HEK293 (cell line): ENCODE data around the gene NUDT16L1.

Experiments used
- CTCF ChIA-PET: fragments of 350-600 bp; formaldehyde crosslinking; extraction: SDS; loops from one replicate; lab custom pipeline; 2021; ENCODE audit warnings: antibody characterized with exemption; lab: Yijun Ruan, JAX
- POLR2A ChIA-PET: fragments of 300-600 bp; formaldehyde crosslinking; extraction: SDS; loops from one replicate; lab custom pipeline; 2020; ENCODE audit warnings: antibody characterized with exemption, inconsistent platforms; lab: Yijun Ruan, JAX
- H3K27ac ChIP-seq: fragments of 200-500 bp; sonication (Bioruptor generic); 2 replicates; pipeline ENCODE4 v1.5.1; 2014; ENCODE audit warnings: low read depth, low read length, control low read depth, inconsistent platforms; ENCODE audit errors: extremely low read depth
- H3K36me3 ChIP-seq, 2 experiments: fragments of 200-500 bp in 1 of 2; sonication (Bioruptor generic) in 1 of 2; 1 replicate in 1 of 2; 2 replicates in 1 of 2; pipeline ENCODE4 v1.5.1; 2014 to 2017; ENCODE audit warnings: inconsistent platforms in 2 of 2, low read length in 2 of 2; ENCODE audit not compliant: control insufficient read depth in 2 of 2, insufficient read depth in 1 of 2
- H3K4me1 ChIP-seq: fragments of 200-500 bp; sonication (Bioruptor generic); 2 replicates; pipeline ENCODE4 v1.5.1; 2014; ENCODE audit warnings: mild to moderate bottlenecking, low read length, inconsistent platforms; ENCODE audit not compliant: control insufficient read depth, insufficient read depth
- H3K4me3 ChIP-seq: 2 replicates; pipeline ENCODE4 v1.5.1; 2011; ENCODE audit warnings: low read depth, mild to moderate bottlenecking, control low read depth, low read length, moderate library complexity
- H3K9me3 ChIP-seq: fragments of 200-500 bp; sonication (Bioruptor generic); 2 replicates; pipeline ENCODE4 v1.5.1; 2014; ENCODE audit warnings: low read depth, low read length, inconsistent platforms; ENCODE audit not compliant: control insufficient read depth, insufficient read depth
- BCL11A ChIP-seq: fragments of 450-650 bp; formaldehyde crosslinking; IDR thresholded peaks from 2 replicates; pipeline ENCODE4 v1.5.1; 2016; ENCODE audit warnings: low read depth, missing biosample characterization, missing genetic modification characterization
- GFI1B ChIP-seq: fragments of 450-650 bp; formaldehyde crosslinking; IDR thresholded peaks from 2 replicates; pipeline ENCODE4 v1.5.1; 2016; ENCODE audit warnings: missing biosample characterization, missing genetic modification characterization
- GLIS2 ChIP-seq: fragments of 450-650 bp; formaldehyde crosslinking; IDR thresholded peaks from 2 replicates; pipeline ENCODE4 v1.5.1; 2016; ENCODE audit warnings: missing biosample characterization, missing genetic modification characterization
- HOXD13 ChIP-seq: sonication (generic); formaldehyde crosslinking; IDR thresholded peaks from 2 replicates; pipeline ENCODE4 v1.8.0; 2022; ENCODE audit warnings: missing genetic modification reagents, borderline replicate concordance
- KLF16 ChIP-seq: fragments of 450-650 bp; formaldehyde crosslinking; IDR thresholded peaks from 2 replicates; pipeline ENCODE4 v1.5.1; 2017; ENCODE audit warnings: missing biosample characterization, missing genetic modification characterization
- MEIS1 ChIP-seq: sonication (generic); formaldehyde crosslinking; IDR thresholded peaks from 2 replicates; pipeline ENCODE4 v1.8.1; 2022; ENCODE audit warnings: missing genetic modification reagents, mild to moderate bottlenecking, borderline replicate concordance
- YY1 ChIP-seq: fragments of 450-650 bp; formaldehyde crosslinking; IDR thresholded peaks from 2 replicates; pipeline ENCODE4 v1.5.1; 2018; ENCODE audit warnings: missing biosample characterization, missing genetic modification characterization
- ZBTB1 ChIP-seq: fragments of 450-650 bp; formaldehyde crosslinking; IDR thresholded peaks from 2 replicates; pipeline ENCODE4 v1.5.1; 2016; ENCODE audit warnings: missing biosample characterization, missing genetic modification characterization
- ZNF121 ChIP-seq: fragments of 450-650 bp; formaldehyde crosslinking; IDR thresholded peaks from 2 replicates; pipeline ENCODE4 v1.5.1; 2016; ENCODE audit warnings: missing biosample characterization, missing genetic modification characterization
- ZNF138 ChIP-seq: fragments of 450-650 bp; formaldehyde crosslinking; IDR thresholded peaks from 2 replicates; pipeline ENCODE4 v1.5.1; 2016; ENCODE audit warnings: missing biosample characterization, missing genetic modification characterization, borderline replicate concordance
- ZNF140 ChIP-seq: fragments of 450-650 bp; formaldehyde crosslinking; IDR thresholded peaks from 2 replicates; pipeline ENCODE4 v1.5.1; 2016; ENCODE audit warnings: missing biosample characterization, missing genetic modification characterization
- ZNF394 ChIP-seq: fragments of 450-650 bp; formaldehyde crosslinking; IDR thresholded peaks from 2 replicates; pipeline ENCODE4 v1.5.1; 2016; ENCODE audit warnings: missing biosample characterization, missing genetic modification characterization, mild to moderate bottlenecking, moderate library complexity, borderline replicate concordance
- ZNF561 ChIP-seq: fragments of 450-650 bp; IDR thresholded peaks from 2 replicates; pipeline ENCODE4 v1.5.1; 2018; ENCODE audit warnings: missing biosample characterization, missing genetic modification characterization, borderline replicate concordance
- ZNF600 ChIP-seq: fragments of 450-650 bp; formaldehyde crosslinking; IDR thresholded peaks from 2 replicates; pipeline ENCODE4 v1.5.1; 2016; ENCODE audit warnings: missing biosample characterization, missing genetic modification characterization
- ZNF768 ChIP-seq: fragments of 450-650 bp; formaldehyde crosslinking; IDR thresholded peaks from 2 replicates; pipeline ENCODE4 v1.5.1; 2018; ENCODE audit warnings: missing biosample characterization, mild to moderate bottlenecking, missing genetic modification characterization
- ZNF776 ChIP-seq: fragments of 450-650 bp; formaldehyde crosslinking; IDR thresholded peaks from 2 replicates; pipeline ENCODE4 v1.5.0; 2017; ENCODE audit warnings: missing biosample characterization, missing genetic modification characterization, borderline replicate concordance
- ZNF777 ChIP-seq: fragments of 450-650 bp; formaldehyde crosslinking; IDR thresholded peaks from 2 replicates; pipeline ENCODE4 v1.5.1; 2017; ENCODE audit warnings: missing biosample characterization, missing genetic modification characterization, borderline replicate concordance
- ZNF792 ChIP-seq: fragments of 450-650 bp; formaldehyde crosslinking; IDR thresholded peaks from 2 replicates; pipeline ENCODE4 v1.5.1; 2016; ENCODE audit warnings: missing biosample characterization, missing genetic modification characterization
- TF ChIP-seq, protein P1 (sequence below): fragments of 450-650 bp; formaldehyde crosslinking; IDR thresholded peaks from 2 replicates; pipeline ENCODE4 v1.5.1; 2016; ENCODE audit warnings: missing biosample characterization, missing genetic modification characterization
- TF ChIP-seq, protein P2 (sequence below): fragments of 450-650 bp; formaldehyde crosslinking; IDR thresholded peaks from 2 replicates; pipeline ENCODE4 v1.5.1; 2016; ENCODE audit warnings: missing biosample characterization, missing genetic modification characterization
- TF ChIP-seq, protein P3 (sequence below): fragments of 450-650 bp; formaldehyde crosslinking; IDR thresholded peaks from 2 replicates; pipeline ENCODE4 v1.5.1; 2017; ENCODE audit warnings: missing biosample characterization, mild to moderate bottlenecking, missing genetic modification characterization, moderate library complexity
- TF ChIP-seq, protein P4 (sequence below): fragments of 450-650 bp; formaldehyde crosslinking; IDR thresholded peaks from 2 replicates; pipeline ENCODE4 v1.5.1; 2016; ENCODE audit warnings: missing biosample characterization, missing genetic modification characterization
- TF ChIP-seq, protein P5 (sequence below): fragments of 450-650 bp; formaldehyde crosslinking; IDR thresholded peaks from 2 replicates; pipeline ENCODE4 v1.5.1; 2016; ENCODE audit warnings: missing biosample characterization, missing genetic modification characterization
- TF ChIP-seq, protein P6 (sequence below): fragments of 450-650 bp; formaldehyde crosslinking; optimal IDR thresholded peaks from 2 replicates; pipeline ENCODE3; 2016; ENCODE audit warnings: missing biosample characterization, mild to moderate bottlenecking, missing genetic modification characterization

NUDT16L1 gene

DNA sequence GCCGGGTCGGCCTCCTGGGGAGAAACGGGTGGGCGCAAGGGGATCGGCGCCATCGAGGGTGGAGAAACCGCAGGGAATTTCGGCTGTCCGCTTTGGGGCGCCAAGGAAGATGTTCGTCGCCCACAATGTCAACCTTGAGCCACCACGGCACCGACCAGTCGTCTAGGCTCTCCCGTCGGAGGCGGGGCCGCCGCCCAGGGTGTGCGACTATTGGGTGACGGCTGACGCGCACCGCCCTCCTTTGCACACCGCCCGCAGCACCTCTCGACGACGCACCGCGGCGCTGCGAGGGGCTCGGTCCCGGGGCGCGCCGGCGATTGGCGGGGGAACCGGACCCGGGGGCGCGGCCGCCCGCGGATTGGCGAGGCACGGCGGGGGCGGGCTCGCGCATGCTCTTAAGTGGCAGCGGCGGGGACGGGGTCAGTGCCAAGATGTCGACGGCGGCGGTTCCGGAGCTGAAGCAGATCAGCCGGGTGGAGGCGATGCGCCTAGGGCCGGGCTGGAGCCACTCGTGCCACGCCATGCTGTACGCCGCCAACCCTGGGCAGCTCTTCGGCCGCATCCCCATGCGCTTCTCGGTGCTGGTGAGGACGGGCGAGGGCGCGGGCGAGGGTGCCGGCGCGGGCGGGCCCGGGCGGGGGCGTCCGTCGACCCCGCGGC, at the start of gene NUDT16L1:
Gene NUDT16L1, plus strand, starts transcription at position 267 of the 660 bp plus-strand sequence. Its CDS starts 165 bp downstream, at position 432.
- Histone ChIP-seq H3K4me3 (peak within 1 kb of the TSS; percentile 89), H3K27ac (peak within 1 kb of the TSS; percentile 79; the same call in 1 of the 2 replicates), H3K36me3 (peaks cover 0 to 47% of the 10 kb centered on the region in 2 experiments; a peak in 1 of 3 replicates), H3K9me3 (no peaks in the 10 kb centered on the region), H3K4me1 (peaks cover 4% of the 10 kb centered on the region; the same call in 1 of the 2 replicates)
- POLR2A ChIA-PET: interaction anchor here (0.6 to 2.2 kb wide), 8 partner anchors 17 to 236 kb away, joined by 3 to 8 read pairs (median 4); partner anchors contain the start of genes ANKS3, DNAAF8 and ROGDI
- CTCF ChIA-PET: interaction anchor here (0.6 to 1.3 kb wide), 3 partner anchors 22 to 200 kb away, joined by 3 to 4 read pairs (median 3); no protein-coding TSS in a partner anchor
- TF ChIP-seq ZNF140: no peak
- TF ChIP-seq MEIS1 (CRISPR knock-in tag): no peak
- TF ChIP-seq GLIS2 (tag by site-specific recombination): no peak; the same call in 1 of the 2 replicates
- TF ChIP-seq, protein P1, sequence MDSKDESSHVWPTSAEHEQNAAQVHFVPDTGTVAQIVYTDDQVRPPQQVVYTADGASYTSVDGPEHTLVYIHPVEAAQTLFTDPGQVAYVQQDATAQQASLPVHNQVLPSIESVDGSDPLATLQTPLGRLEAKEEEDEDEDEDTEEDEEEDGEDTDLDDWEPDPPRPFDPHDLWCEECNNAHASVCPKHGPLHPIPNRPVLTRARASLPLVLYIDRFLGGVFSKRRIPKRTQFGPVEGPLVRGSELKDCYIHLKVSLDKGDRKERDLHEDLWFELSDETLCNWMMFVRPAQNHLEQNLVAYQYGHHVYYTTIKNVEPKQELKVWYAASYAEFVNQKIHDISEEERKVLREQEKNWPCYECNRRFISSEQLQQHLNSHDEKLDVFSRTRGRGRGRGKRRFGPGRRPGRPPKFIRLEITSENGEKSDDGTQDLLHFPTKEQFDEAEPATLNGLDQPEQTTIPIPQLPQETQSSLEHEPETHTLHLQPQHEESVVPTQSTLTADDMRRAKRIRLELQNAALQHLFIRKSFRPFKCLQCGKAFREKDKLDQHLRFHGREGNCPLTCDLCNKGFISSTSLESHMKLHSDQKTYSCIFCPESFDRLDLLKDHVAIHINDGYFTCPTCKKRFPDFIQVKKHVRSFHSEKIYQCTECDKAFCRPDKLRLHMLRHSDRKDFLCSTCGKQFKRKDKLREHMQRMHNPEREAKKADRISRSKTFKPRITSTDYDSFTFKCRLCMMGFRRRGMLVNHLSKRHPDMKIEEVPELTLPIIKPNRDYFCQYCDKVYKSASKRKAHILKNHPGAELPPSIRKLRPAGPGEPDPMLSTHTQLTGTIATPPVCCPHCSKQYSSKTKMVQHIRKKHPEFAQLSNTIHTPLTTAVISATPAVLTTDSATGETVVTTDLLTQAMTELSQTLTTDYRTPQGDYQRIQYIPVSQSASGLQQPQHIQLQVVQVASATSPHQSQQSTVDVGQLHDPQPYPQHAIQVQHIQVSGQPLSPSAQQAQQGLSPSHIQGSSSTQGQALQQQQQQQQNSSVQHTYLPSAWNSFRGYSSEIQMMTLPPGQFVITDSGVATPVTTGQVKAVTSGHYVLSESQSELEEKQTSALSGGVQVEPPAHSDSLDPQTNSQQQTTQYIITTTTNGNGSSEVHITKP (tag by site-specific recombination): peak; percentile 64; the same call in 1 of the 2 replicates
- TF ChIP-seq GFI1B (tag by site-specific recombination): no peak
- no peak for TF ChIP-seq HOXD13 (CRISPR knock-in tag)
- no peak for TF ChIP-seq ZNF138
- TF ChIP-seq ZNF561 (tag by site-specific recombination): peak; percentile 52; the same call in 1 of the 2 replicates
- TF ChIP-seq, protein P2, sequence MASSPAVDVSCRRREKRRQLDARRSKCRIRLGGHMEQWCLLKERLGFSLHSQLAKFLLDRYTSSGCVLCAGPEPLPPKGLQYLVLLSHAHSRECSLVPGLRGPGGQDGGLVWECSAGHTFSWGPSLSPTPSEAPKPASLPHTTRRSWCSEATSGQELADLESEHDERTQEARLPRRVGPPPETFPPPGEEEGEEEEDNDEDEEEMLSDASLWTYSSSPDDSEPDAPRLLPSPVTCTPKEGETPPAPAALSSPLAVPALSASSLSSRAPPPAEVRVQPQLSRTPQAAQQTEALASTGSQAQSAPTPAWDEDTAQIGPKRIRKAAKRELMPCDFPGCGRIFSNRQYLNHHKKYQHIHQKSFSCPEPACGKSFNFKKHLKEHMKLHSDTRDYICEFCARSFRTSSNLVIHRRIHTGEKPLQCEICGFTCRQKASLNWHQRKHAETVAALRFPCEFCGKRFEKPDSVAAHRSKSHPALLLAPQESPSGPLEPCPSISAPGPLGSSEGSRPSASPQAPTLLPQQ (tag by site-specific recombination): 0 out of 2 replicates have a peak, but pooled peaks have one; percentile 29
- TF ChIP-seq, protein P3, sequence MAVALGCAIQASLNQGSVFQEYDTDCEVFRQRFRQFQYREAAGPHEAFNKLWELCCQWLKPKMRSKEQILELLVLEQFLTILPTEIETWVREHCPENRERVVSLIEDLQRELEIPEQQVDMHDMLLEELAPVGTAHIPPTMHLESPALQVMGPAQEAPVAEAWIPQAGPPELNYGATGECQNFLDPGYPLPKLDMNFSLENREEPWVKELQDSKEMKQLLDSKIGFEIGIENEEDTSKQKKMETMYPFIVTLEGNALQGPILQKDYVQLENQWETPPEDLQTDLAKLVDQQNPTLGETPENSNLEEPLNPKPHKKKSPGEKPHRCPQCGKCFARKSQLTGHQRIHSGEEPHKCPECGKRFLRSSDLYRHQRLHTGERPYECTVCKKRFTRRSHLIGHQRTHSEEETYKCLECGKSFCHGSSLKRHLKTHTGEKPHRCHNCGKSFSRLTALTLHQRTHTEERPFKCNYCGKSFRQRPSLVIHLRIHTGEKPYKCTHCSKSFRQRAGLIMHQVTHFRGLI (tag by site-specific recombination): no peak
- TF ChIP-seq ZBTB1 (tag by site-specific recombination): no peak
- TF ChIP-seq ZNF394: no peak
- TF ChIP-seq ZNF777 (tag by site-specific recombination): peak; percentile 9; the same call in 1 of the 2 replicates
- TF ChIP-seq ZNF600: peak; percentile 65; the same call in 1 of the 2 replicates
- 0 out of 2 replicates have a peak, but pooled peaks have one; percentile 12 for TF ChIP-seq KLF16 (tag by site-specific recombination)
- peak; percentile 62; the same call in 1 of the 2 replicates for TF ChIP-seq YY1 (tag by site-specific recombination)
- TF ChIP-seq, protein P4, sequence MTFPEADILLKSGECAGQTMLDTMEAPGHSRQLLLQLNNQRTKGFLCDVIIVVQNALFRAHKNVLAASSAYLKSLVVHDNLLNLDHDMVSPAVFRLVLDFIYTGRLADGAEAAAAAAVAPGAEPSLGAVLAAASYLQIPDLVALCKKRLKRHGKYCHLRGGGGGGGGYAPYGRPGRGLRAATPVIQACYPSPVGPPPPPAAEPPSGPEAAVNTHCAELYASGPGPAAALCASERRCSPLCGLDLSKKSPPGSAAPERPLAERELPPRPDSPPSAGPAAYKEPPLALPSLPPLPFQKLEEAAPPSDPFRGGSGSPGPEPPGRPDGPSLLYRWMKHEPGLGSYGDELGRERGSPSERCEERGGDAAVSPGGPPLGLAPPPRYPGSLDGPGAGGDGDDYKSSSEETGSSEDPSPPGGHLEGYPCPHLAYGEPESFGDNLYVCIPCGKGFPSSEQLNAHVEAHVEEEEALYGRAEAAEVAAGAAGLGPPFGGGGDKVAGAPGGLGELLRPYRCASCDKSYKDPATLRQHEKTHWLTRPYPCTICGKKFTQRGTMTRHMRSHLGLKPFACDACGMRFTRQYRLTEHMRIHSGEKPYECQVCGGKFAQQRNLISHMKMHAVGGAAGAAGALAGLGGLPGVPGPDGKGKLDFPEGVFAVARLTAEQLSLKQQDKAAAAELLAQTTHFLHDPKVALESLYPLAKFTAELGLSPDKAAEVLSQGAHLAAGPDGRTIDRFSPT (tag by site-specific recombination): 0 out of 2 replicates have a peak, but pooled peaks have one; percentile 11
- no peak for TF ChIP-seq ZNF776 (tag by site-specific recombination)
- TF ChIP-seq ZNF792: no peak
- TF ChIP-seq ZNF768: no peak
- TF ChIP-seq, protein P5, sequence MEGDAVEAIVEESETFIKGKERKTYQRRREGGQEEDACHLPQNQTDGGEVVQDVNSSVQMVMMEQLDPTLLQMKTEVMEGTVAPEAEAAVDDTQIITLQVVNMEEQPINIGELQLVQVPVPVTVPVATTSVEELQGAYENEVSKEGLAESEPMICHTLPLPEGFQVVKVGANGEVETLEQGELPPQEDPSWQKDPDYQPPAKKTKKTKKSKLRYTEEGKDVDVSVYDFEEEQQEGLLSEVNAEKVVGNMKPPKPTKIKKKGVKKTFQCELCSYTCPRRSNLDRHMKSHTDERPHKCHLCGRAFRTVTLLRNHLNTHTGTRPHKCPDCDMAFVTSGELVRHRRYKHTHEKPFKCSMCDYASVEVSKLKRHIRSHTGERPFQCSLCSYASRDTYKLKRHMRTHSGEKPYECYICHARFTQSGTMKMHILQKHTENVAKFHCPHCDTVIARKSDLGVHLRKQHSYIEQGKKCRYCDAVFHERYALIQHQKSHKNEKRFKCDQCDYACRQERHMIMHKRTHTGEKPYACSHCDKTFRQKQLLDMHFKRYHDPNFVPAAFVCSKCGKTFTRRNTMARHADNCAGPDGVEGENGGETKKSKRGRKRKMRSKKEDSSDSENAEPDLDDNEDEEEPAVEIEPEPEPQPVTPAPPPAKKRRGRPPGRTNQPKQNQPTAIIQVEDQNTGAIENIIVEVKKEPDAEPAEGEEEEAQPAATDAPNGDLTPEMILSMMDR (tag by site-specific recombination): peak; percentile 44; the same call in 1 of the 2 replicates
- no peak for TF ChIP-seq ZNF121 (tag by site-specific recombination)
- TF ChIP-seq, protein P6, sequence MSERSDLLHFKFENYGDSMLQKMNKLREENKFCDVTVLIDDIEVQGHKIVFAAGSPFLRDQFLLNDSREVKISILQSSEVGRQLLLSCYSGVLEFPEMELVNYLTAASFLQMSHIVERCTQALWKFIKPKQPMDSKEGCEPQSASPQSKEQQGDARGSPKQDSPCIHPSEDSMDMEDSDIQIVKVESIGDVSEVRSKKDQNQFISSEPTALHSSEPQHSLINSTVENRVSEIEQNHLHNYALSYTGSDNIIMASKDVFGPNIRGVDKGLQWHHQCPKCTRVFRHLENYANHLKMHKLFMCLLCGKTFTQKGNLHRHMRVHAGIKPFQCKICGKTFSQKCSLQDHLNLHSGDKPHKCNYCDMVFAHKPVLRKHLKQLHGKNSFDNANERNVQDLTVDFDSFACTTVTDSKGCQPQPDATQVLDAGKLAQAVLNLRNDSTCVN (tag by site-specific recombination): peak; percentile 91
- TF ChIP-seq BCL11A: no peak
